ENCODE results near the gene FYCO1. TPM values are rescaled to one million over a fixed set of nuclear protein-coding genes. Genes with fewer than 3 reads are reported as not detected.

FYCO1 gene
- total RNA-seq, 1 experiment from 2014 or later = 15.4 TPM

- no peak for ATAC-seq
- ChIA-PET POLR2A (ENCODE audit: unreplicated experiment) (no interaction called here), CTCF (no interaction called here)
- Histone ChIP-seq H3K79me2 (ENCODE audit: low read length) (no peaks in the 10 kb centered on the region), H3K9ac (ENCODE audit: low read length) (no peak overlapping the region), H3K9me3 (ENCODE audit: low read length) (no peaks in the 10 kb centered on the region), H3K4me2 (ENCODE audit: low read length) (no peak overlapping the region), H4K20me1 (ENCODE audit: low read length) (no peaks in the 10 kb centered on the region), H3K27me3 (ENCODE audit: low read length) (no peaks in the 10 kb centered on the region), H2AFZ (ENCODE audit: low read length) (no peak overlapping the region), H3K4me1 (ENCODE audit: insufficient read depth, low read length) (peaks cover 5% of the 10 kb centered on the region), H3K27ac (ENCODE audit: low read length) (no peak overlapping the region), H3K9me2 (replicated peaks; ENCODE audit: low read length) (no peaks in the 10 kb centered on the region), H3K4me3 (ENCODE audit: low read length) (no peak overlapping the region), H3F3A (ENCODE audit: low read length, unreplicated experiment) (no peaks in the 10 kb centered on the region), H3K36me3 (ENCODE audit: low read depth, low read length) (peaks cover 35% of the 10 kb centered on the region; the same call in 1 of the 2 replicates)
- no peak for DNase-seq
- no peak for TF ChIP-seq EZH2 (IDR thresholded peaks at IDR 0.05; ENCODE audit: low read length, unreplicated experiment)
- TF ChIP-seq CTCF (conservative IDR thresholded peaks at IDR 0.05; ENCODE audit: low read depth, low read length) = no peak
- no peak for TF ChIP-seq EZH2phosphoT487 (IDR thresholded peaks at IDR 0.05; ENCODE audit: borderline replicate concordance, low read length)
- intact Hi-C loops (cut with micrococcal nuclease) = no loop called here
- no TSS peak for BruUV-seq (replicated peaks)
Measured at GRCh38 chr3:45953536-45953935, 42.1 kb downstream of the FYCO1 start.

DNA sequence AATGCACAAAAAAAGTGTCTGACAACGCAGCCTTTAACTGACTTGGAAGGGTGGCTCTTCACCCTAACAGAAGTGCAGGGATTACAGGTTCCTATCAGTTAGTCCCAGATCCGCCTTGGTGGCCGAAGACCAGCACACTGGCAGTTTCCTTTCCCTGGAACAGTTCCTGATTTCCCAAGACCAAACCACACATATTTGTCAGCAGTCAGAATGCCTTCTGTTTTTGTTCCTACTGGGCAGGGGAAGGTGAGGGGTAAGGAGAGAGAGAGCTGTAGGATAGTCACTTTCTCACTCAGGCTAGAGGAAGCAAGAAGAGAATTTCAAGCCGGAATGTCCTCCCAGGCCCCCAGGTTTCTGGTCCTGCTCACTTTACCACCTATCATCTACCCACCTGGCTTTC lies 43.2 kb downstream of the FYCO1 start:
- no peaks in the 10 kb centered on the region for H3K9me3 ChIP-seq (ENCODE audit: low read length)
- H2AFZ ChIP-seq (ENCODE audit: low read length) = no peak overlapping the region
- TF ChIP-seq CTCF (conservative IDR thresholded peaks at IDR 0.05; ENCODE audit: low read depth, low read length) = no peak
- TF ChIP-seq EZH2phosphoT487 (IDR thresholded peaks at IDR 0.05; ENCODE audit: borderline replicate concordance, low read length) = no peak
- no peak for TF ChIP-seq EZH2 (IDR thresholded peaks at IDR 0.05; ENCODE audit: low read length, unreplicated experiment)
- H3K4me3 ChIP-seq (ENCODE audit: low read length) = no peak overlapping the region
- ChIA-PET POLR2A (ENCODE audit: unreplicated experiment) (no interaction called here), CTCF (no interaction called here)
- H3K4me2 ChIP-seq (ENCODE audit: low read length) = no peak overlapping the region
- intact Hi-C loops (cut with micrococcal nuclease) = no loop called here
- no peak overlapping the region for H3K9ac ChIP-seq (ENCODE audit: low read length)
- H3K79me2 ChIP-seq (ENCODE audit: low read length) = no peaks in the 10 kb centered on the region
- ATAC-seq (no peak), DNase-seq (no peak)
- peaks cover 37% of the 10 kb centered on the region; the same call in 1 of the 2 replicates for H3K36me3 ChIP-seq (ENCODE audit: low read depth, low read length)
- BruUV-seq (replicated peaks) = no TSS peak
- no peak overlapping the region for H3K27ac ChIP-seq (ENCODE audit: low read length)
- no peaks in the 10 kb centered on the region for H3K27me3 ChIP-seq (ENCODE audit: low read length)
- peaks cover 7% of the 10 kb centered on the region for H3K4me1 ChIP-seq (ENCODE audit: insufficient read depth, low read length)
- H3F3A ChIP-seq (ENCODE audit: low read length, unreplicated experiment) = no peaks in the 10 kb centered on the region
- H4K20me1 ChIP-seq (ENCODE audit: low read length) = no peaks in the 10 kb centered on the region
- no peaks in the 10 kb centered on the region for H3K9me2 ChIP-seq (replicated peaks; ENCODE audit: low read length)

DNA sequence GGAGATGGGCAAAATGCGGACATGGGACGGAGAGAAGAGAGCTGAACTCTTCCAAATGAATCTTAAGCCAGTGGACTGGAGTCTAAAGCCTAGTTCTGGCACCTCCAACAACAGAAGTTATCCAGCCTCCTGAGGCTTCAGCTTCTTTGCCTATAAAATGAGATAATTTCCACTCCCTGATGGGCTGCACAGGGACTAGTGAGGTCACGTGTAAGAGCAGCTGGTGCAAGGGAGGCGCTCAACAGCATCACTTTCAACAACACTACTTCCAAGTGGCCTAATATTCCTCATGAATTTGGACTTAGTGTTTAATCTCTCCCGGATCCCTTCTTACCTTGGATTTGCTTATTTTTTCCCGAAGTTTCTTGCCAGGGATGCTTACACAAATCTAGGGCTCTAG lies 43.7 kb downstream of the FYCO1 start:
- Histone ChIP-seq H3K27ac (ENCODE audit: low read length) (no peak overlapping the region), H3K27me3 (ENCODE audit: low read length) (no peaks in the 10 kb centered on the region), H3K9me3 (ENCODE audit: low read length) (no peaks in the 10 kb centered on the region), H3K9ac (ENCODE audit: low read length) (no peak overlapping the region), H3K4me3 (ENCODE audit: low read length) (no peak overlapping the region), H3K4me1 (ENCODE audit: insufficient read depth, low read length) (peaks cover 7% of the 10 kb centered on the region), H4K20me1 (ENCODE audit: low read length) (no peaks in the 10 kb centered on the region), H3K36me3 (ENCODE audit: low read depth, low read length) (peaks cover 42% of the 10 kb centered on the region; the same call in 1 of the 2 replicates), H2AFZ (ENCODE audit: low read length) (no peak overlapping the region), H3F3A (ENCODE audit: low read length, unreplicated experiment) (no peaks in the 10 kb centered on the region), H3K79me2 (ENCODE audit: low read length) (no peaks in the 10 kb centered on the region), H3K9me2 (replicated peaks; ENCODE audit: low read length) (no peaks in the 10 kb centered on the region), H3K4me2 (ENCODE audit: low read length) (no peak overlapping the region)
- no TSS peak for BruUV-seq (replicated peaks)
- TF ChIP-seq EZH2 (IDR thresholded peaks at IDR 0.05; ENCODE audit: low read length, unreplicated experiment) (no peak), CTCF (conservative IDR thresholded peaks at IDR 0.05; ENCODE audit: low read depth, low read length) (no peak), EZH2phosphoT487 (IDR thresholded peaks at IDR 0.05; ENCODE audit: borderline replicate concordance, low read length) (no peak)
- intact Hi-C loops (cut with micrococcal nuclease) = no loop called here
- CTCF ChIA-PET = no interaction called here
- no peak for ATAC-seq
- POLR2A ChIA-PET (ENCODE audit: unreplicated experiment) = no interaction called here
- no peak for DNase-seq

All from PC-3 (cell line).